ENCODE results near the gene ADAM12. TPM values are rescaled to one million over a fixed set of nuclear protein-coding genes. Genes with fewer than 3 reads are reported as not detected.

Gene ADAM12
- polyA plus RNA-seq, 1 donor from 2014 or later: 0.09 TPM

GRCh38 chr10:126408953-126409641 is 20.8 kb upstream of the ADAM12 start:
- H3K9me2 ChIP-seq (ENCODE audit: insufficient read depth, low read length): no peaks in the 10 kb centered on the region
- no peak for TF ChIP-seq TAF1 (IDR thresholded peaks at IDR 0.05; ENCODE audit: low read depth)
- no peaks in the 10 kb centered on the region for H3K9me3 ChIP-seq (ENCODE audit: low read length)
- H3K36me3 ChIP-seq (ENCODE audit: insufficient read depth, low read length): no peaks in the 10 kb centered on the region
- no peak overlapping the region for H3K9ac ChIP-seq (ENCODE audit: low read length)
- H2AFZ ChIP-seq (ENCODE audit: low read depth, low read length): no peak overlapping the region
- no peaks in the 10 kb centered on the region for H3K27me3 ChIP-seq (ENCODE audit: insufficient read depth, low read depth, low read length)
- no peaks in the 10 kb centered on the region for H4K20me1 ChIP-seq (ENCODE audit: insufficient read depth)
- H3K79me2 ChIP-seq (replicated peaks; ENCODE audit: insufficient read depth, low read length): no peaks in the 10 kb centered on the region
- no peaks in the 10 kb centered on the region for H3F3A ChIP-seq (ENCODE audit: insufficient read depth, low read length, poor library complexity, severe bottlenecking)
- no peak overlapping the region for H3K4me3 ChIP-seq (ENCODE audit: low read length)
- no peak overlapping the region for H3K27ac ChIP-seq (ENCODE audit: low read length)
- no peak overlapping the region for H3K4me2 ChIP-seq (ENCODE audit: low read length)

GRCh38 chr10:126407831-126408230 is 19.6 kb upstream of the ADAM12 start:
- H3K27me3 ChIP-seq (ENCODE audit: insufficient read depth, low read depth, low read length): no peaks in the 10 kb centered on the region
- no peak overlapping the region for H3K9ac ChIP-seq (ENCODE audit: low read length)
- H3K79me2 ChIP-seq (replicated peaks; ENCODE audit: insufficient read depth, low read length): no peaks in the 10 kb centered on the region
- H4K20me1 ChIP-seq (ENCODE audit: insufficient read depth): no peaks in the 10 kb centered on the region
- H3K4me3 ChIP-seq (ENCODE audit: low read length): no peak overlapping the region
- TF ChIP-seq SMC3 (conservative IDR thresholded peaks at IDR 0.05; ENCODE audit: poor library complexity) (no peak), EP300 (conservative IDR thresholded peaks at IDR 0.05; ENCODE audit: poor library complexity, severe bottlenecking) (no peak), CTCF (IDR thresholded peaks at IDR 0.05; ENCODE audit: poor library complexity, severe bottlenecking) (no peak), EZH2 (IDR thresholded peaks at IDR 0.05; ENCODE audit: borderline replicate concordance, insufficient read depth, low read length, poor library complexity, severe bottlenecking) (no peak), POLR2AphosphoS5 (IDR thresholded peaks at IDR 0.05) (no peak), REST (IDR thresholded peaks at IDR 0.05; ENCODE audit: borderline replicate concordance) (no peak), RAD21 (conservative IDR thresholded peaks at IDR 0.05) (no peak), MXI1 (conservative IDR thresholded peaks at IDR 0.05; ENCODE audit: poor library complexity, severe bottlenecking) (no peak), TAF1 (IDR thresholded peaks at IDR 0.05; ENCODE audit: low read depth) (no peak)
- no peaks in the 10 kb centered on the region for H3K9me2 ChIP-seq (ENCODE audit: insufficient read depth, low read length)
- H3K36me3 ChIP-seq (ENCODE audit: insufficient read depth, low read length): no peaks in the 10 kb centered on the region
- H3K27ac ChIP-seq (ENCODE audit: low read length): no peak overlapping the region
- no peaks in the 10 kb centered on the region for H3K9me3 ChIP-seq (ENCODE audit: low read length)
- H3K4me2 ChIP-seq (ENCODE audit: low read length): no peak overlapping the region
- no peaks in the 10 kb centered on the region for H3F3A ChIP-seq (ENCODE audit: insufficient read depth, low read length, poor library complexity, severe bottlenecking)
- no peak overlapping the region for H2AFZ ChIP-seq (ENCODE audit: low read depth, low read length)
